GM19438 (cell line): ENCODE data around the gene ST7L.

Source experiments
- ATAC-seq: cut with Tn5 transposase; IDR thresholded peaks from one replicate; pipeline ENCODE4 v1.9.1; 2021; ENCODE audit warnings: low read depth; ENCODE audit not compliant: unreplicated experiment

The ST7L gene

DNA sequence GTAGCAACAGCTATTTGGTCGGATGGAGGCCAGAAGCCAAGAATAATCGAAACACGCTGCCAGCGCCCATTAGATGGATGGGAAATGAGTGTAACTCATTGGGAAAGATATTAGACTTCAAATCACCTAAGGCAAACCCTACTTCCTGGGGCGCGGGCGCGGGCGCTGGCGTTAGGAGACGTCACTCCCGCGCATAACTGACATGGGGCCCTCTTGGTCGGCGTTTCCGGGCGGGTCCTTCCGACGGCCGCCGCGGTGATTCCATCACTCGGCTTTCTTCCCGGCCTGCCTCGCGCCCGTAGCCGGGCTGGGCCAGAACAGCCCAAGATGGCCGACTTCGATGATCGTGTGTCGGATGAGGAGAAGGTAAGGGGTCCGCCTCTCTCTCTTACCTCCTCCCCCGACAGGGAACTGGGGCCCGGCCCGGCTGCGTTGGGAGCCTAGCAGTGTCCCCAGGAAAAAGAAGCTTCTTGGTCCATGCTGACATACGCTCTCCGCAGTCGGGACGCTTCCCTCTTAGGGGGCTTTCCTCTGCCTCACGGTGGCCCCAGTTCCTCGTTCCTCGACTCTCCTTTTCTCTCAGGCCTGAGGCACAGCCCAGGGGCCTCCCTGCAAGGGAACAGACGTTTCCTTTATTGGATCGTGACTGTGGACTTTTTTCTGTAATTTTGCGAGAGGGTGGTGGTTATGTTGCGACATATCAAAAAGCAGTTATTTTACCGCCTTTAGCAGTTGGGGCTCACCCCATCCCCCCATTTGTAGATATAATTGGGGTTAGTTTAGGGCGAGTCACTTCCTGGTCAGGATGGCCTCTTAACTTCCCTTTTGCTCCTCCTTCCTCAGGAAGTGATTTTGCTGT, 806 bp upstream of the ST7L start, which contains the start of gene CAPZA1:
Gene CAPZA1 (plus strand): TSS at position 315 of the 859 bp plus-strand sequence. CDS start 13 bp downstream, at position 328.
- ATAC-seq = peak; percentile 82

- no peak for ATAC-seq
Observed at GRCh38 chr1:112618114-112618720, 724 bp downstream of the ST7L start.

GRCh38 chr1:112614460-112615065, 4.4 kb downstream of the ST7L start:
- no peak for ATAC-seq

DNA sequence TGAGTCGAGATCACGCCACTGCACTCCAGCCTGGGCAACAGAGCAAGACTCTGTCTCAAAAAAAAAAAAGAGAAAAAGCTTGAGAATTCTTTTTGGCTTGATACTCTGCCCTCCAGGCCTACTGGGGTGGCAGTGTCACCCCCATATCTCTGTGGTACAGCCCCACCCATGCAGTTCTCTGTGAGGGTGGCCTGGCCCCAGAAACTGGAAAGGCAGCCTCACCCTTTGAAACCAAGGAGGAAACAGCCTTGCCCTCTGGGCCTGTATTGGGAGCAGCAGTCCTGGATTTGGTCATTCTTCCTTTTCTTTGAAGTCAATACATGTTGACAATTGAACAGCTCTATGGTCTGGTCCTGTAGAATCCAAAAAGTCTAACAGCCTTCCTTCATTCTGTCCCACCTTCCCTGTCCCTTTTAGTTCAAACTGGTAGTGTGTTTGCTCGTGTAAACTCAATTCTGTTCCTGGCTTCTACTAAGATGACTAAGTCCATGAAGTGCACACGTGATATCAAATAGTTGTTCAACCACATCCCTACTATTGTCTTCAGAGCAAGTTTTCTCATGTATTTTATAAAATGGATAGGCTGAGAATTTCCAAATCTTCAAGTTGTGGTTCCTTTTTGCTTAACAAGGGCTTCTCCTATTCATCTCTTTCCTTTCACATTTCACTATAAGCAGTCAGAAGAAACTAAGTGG, 13.2 kb downstream of the ST7L start:
- no peak for ATAC-seq

- no peak for ATAC-seq
Observed at GRCh38 chr1:112603541-112603940, 15.4 kb downstream of the ST7L start.

- ATAC-seq = no peak
Observed at GRCh38 chr1:112603012-112603411, 15.9 kb downstream of the ST7L start.

DNA sequence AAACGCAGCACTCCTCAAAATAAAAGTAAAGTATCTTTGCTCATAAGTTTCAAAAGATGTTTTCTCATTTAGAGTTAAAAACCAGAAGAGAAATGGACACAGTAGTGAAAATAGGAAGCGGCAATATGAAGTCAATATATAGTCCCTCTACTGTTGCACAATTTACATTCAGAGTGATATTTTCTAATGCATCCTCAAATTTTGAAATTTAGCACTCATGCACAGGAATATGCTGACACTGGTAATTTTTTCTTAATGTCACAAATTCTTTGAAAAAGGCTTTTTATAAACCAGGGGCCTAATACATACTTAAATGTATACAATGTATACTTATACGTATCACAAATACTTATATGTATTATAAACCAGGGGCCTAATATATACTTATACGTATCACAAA, 19.5 kb downstream of the ST7L start:
- ATAC-seq = no peak

DNA sequence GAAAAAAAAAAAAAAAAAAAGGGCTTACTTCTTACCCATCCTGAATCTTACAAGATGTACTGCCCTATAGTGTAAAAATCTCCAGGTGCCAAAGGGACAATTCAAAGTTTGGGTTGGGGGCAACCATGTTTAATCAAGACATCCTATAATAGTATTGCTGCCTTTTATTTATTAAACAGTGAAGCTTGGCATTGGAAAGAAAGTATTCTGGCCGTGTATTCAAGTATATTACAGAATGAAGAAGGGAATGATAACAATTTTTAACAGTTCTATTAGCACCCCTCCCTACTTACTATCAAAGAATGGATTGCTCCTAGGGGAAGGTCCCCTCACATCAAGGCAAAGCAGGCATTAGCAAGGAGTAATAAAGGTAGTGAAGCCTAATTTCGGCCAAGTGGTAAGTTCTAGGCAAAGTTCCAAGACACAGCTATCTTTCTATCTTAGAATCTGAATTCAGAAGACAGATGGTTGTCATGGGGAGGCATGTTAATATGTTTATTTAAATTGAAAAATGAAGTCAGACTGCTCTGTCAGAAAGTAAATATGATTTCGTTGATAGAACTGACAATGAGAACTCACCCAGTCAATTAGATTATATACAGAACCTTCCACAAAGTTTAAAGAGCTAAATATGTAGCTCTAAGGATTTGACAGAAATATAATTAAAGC, 24.6 kb downstream of the ST7L start:
- no peak for ATAC-seq

GRCh38 chr1:112589766-112590165, 29.2 kb downstream of the ST7L start:
- ATAC-seq = no peak

- no peak for ATAC-seq
Observed at GRCh38 chr1:112583366-112583765, 35.6 kb downstream of the ST7L start.

GRCh38 chr1:112581586-112582192, 37.3 kb downstream of the ST7L start:
- ATAC-seq = no peak

DNA sequence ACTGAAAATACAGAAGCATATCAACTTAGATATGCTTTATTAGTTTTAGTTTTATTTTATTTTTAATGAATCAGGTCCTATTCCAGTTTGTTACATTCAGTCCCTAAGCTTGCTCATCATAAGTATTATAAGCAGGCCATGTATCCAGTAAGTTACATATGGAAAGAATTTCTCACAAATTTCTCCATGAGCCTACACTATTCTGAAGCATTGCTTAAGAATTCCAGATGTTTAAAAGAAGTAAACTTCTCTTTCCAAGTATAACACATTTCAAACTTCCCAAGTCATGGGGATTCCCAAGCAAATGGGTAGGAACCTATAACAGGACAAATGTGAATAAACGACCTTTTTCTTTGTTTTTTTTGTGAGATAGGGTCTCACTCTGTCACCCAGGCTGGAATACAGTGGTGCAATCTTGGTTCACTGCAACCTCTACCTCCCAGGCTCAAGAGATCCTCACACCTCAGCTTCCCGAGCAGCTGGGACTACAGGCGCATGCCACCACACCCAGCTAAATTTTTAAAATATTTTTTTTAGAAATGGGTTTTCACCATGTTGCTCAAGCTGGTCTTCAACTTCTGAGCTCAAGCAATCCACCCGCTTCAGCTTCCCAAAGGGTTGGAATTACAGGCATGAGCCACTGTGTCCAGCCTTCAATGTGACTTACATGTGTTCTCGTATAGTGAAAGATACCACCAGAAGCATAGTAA, 39.0 kb downstream of the ST7L start:
- ATAC-seq = no peak

DNA sequence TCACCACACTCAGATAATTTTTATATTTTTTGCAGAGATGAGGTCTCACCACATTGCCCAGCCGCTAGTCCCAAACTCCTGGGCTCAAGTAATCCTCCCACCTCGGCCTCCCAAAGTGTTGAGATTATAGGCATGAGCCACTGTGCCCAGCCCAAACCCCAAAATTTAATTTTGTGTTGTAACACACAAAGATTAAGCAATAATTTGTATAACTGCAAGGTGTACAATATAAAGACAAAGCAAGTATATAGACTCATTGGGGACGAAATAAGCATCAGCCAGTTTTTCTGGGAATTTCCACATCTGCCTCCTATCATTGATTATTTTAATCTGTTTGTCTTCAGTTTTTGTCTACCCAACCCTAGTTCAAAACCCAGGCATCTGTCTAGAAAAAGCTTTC, 42.7 kb downstream of the ST7L start:
- no peak for ATAC-seq

- ATAC-seq = no peak
Observed at GRCh38 chr1:112575154-112575804, 43.7 kb downstream of the ST7L start.

- ATAC-seq = no peak
Observed at GRCh38 chr1:112565800-112566199, 53.1 kb downstream of the ST7L start.

DNA sequence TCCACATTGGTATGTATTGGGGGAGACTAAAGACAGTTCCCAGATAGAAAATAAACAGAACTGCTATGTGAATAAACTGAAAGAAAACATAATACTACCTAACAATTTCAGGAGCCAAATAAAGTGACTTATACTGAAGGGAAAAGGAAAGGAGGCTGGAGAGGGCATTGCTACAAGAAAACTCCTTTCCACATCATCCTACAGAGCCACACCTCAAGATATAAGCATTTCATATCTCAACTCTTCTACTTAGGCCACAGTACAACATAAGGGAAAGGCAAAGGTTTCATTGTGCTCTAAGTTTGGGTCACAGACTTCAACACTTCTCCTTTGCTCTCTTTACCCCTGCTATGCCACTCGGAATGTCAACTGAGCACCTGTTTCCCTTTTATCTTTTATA, 54.9 kb downstream of the ST7L start:
- ATAC-seq = no peak

DNA sequence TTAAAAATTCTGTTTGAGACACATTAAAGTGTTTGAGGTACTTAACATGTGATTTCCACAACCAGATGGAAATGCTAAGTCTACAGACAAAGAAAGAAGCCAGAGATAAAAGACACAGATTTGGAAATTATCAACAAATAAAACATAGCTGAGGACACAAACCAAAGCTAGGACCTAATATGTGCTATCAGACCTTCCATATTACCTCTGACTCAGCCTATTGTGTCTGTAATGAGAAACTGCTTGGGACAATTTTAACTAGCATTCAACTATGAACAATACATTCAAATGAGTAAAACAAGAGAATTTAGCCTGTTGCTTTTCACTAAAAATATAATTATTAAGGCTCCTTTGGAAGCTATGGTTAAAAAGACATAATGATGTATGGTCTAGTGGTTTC, 55.6 kb downstream of the ST7L start:
- ATAC-seq = no peak

DNA sequence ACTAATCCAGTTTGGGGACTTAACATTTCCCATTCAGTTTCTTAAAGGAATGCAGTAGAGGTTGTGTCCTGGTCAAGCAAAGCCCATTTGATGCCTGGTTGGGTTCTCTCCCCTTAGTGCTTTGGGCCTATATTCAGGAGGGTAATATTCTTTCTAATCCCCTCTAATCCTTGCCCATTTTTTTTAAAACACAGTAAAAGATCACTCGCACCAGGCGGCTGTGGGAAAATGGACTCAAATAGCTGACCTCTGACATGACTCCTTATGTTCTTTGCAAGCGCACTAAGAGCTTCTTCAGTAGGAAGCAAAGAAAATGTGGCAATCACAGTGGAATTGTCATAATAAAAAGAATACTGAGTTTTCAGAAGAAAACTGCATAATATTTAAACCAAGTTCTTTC, 60.3 kb downstream of the ST7L start:
- no peak for ATAC-seq

- ATAC-seq = no peak
Observed at GRCh38 chr1:112557385-112557784, 61.6 kb downstream of the ST7L start.
